KBM-7 (cell line): ENCODE measurements around the gene SMAD7.

Source experiments
- DNase-seq: peaks from one replicate; pipeline ENCODE4 v3.0.0-alpha.2; 2015
- in situ Hi-C: fragments of 300-500 bp; cut with MboI; formaldehyde crosslinking; loops from 2 replicates; pipeline ENCODE4 v1.14.3; 2020; ENCODE audit warnings: low sequenced_read_pairs, low pct_unique_long_range_greater_than_20kb, mixed read lengths

SMAD7 gene

GRCh38 chr18:48891721-48892120 is 59.0 kb downstream of the SMAD7 start:
- no peak for DNase-seq
- in situ Hi-C loops: no loop called here

GRCh38 chr18:48889981-48890762 is 60.6 kb downstream of the SMAD7 start:
- DNase-seq: no peak
- in situ Hi-C loops: no loop called here

GRCh38 chr18:48889115-48889941 is 61.4 kb downstream of the SMAD7 start:
- in situ Hi-C loops: no loop called here
- no peak for DNase-seq

- no peak for DNase-seq
- in situ Hi-C loops: no loop called here
Observed at GRCh38 chr18:48888773-48889080, 62.0 kb downstream of the SMAD7 start.

- no peak for DNase-seq
- in situ Hi-C loops: no loop called here
Observed at GRCh38 chr18:48887905-48888772, 62.6 kb downstream of the SMAD7 start.

GRCh38 chr18:48887294-48887904 is 63.4 kb downstream of the SMAD7 start:
- in situ Hi-C loops: no loop called here
- no peak for DNase-seq

- in situ Hi-C loops: no loop called here
- no peak for DNase-seq
Observed at GRCh38 chr18:48886520-48887293, 64.1 kb downstream of the SMAD7 start.

GRCh38 chr18:48885924-48886400 is 64.8 kb downstream of the SMAD7 start:
- in situ Hi-C loops: no loop called here
- DNase-seq: no peak

- no peak for DNase-seq
- in situ Hi-C loops: no loop called here
Observed at GRCh38 chr18:48885266-48885923, 65.4 kb downstream of the SMAD7 start.

- DNase-seq: no peak
- in situ Hi-C loops: no loop called here
Observed at GRCh38 chr18:48884771-48885170, 66.0 kb downstream of the SMAD7 start.

- no peak for DNase-seq
- in situ Hi-C loops: no loop called here
Observed at GRCh38 chr18:48884306-48884705, 66.5 kb downstream of the SMAD7 start.

- no peak for DNase-seq
- in situ Hi-C loops: no loop called here
Observed at GRCh38 chr18:48882379-48882778, 68.4 kb downstream of the SMAD7 start.

- in situ Hi-C loops: no loop called here
- DNase-seq: no peak
Observed at GRCh38 chr18:48880931-48881330, 69.8 kb downstream of the SMAD7 start.

- in situ Hi-C loops: no loop called here
- DNase-seq: no peak
Observed at GRCh38 chr18:48879008-48879431, 71.7 kb downstream of the SMAD7 start.

- no peak for DNase-seq
- in situ Hi-C loops: no loop called here
Observed at GRCh38 chr18:48878471-48878870, 72.3 kb downstream of the SMAD7 start.

GRCh38 chr18:48877941-48878340 is 72.8 kb downstream of the SMAD7 start:
- in situ Hi-C loops: no loop called here
- DNase-seq: no peak

GRCh38 chr18:48876590-48876989 is 74.2 kb downstream of the SMAD7 start:
- no peak for DNase-seq
- in situ Hi-C loops: no loop called here

GRCh38 chr18:48875942-48876511 is 74.7 kb downstream of the SMAD7 start:
- peak; percentile 32 for DNase-seq
- in situ Hi-C loops: no loop called here
